ENCODE data around the gene SLC41A3.

DNA sequence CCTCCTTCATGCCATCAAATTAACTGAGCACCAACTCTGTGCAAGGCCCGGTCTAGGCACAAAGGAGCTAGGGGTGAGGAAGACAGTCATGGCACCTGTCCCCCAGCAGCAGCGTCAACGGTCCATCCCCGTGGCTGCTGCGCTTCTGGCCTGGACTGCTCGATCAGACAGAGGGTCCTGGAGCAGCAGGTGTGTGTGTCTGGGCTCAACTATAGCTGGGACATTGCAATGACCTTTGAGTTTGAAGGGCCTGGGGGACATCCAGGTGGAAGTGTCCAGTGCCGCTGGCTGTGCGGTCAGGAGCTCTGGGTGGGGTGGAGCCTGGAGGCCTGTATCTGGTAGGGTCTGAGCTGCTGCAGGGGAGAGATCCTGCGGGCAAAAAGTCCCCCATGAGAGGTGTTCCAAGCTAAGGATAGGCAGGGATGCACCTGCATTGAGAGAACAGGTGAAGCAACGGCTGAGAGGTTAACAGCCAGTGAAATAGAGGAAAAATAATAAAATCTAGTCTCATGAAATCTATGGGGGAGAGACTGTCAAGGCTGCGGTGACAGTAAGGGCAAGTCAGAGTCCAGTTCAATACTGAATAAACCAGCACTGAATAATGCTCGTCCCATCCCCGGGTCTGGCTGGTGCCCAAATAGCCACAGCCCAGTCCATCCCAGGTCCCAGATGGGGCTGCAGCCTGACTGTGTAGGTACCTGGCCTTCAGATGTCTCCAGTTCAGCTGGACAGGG lies 25.4 kb upstream of the SLC41A3 start:
- TF ChIP-seq CTCF (IDR thresholded peaks at IDR 0.05) (no peak), POLR2AphosphoS5 (IDR thresholded peaks at IDR 0.05) (no peak)

Data from suprapubic skin (tissue), 3 donors.